Fibroblast of lung (primary cell): ENCODE measurements around the gene CLTCL1. TPM values are rescaled to one million over a fixed set of nuclear protein-coding genes. Genes with fewer than 3 reads are reported as not detected.
A peak's percentile ranks its signal among the peaks of the same experiment; 100 is the strongest.

Experiments
- DNase-seq, 2 donors: peaks; one replicate each; pipeline versions ENCODE4 v3.0.0 to v3.0.0-alpha.2; 2010; ENCODE audit warnings: low read depth in 2 of 2
- H2AFZ ChIP-seq: 2 replicates; pipeline ENCODE4 v1.5.1; 2012; ENCODE audit warnings: low read length, control low read depth, inconsistent platforms
- H3K27ac ChIP-seq: 2 replicates; pipeline ENCODE4 v1.5.1; 2011; ENCODE audit warnings: low read length, control low read depth; ENCODE audit not compliant: insufficient read depth
- H3K27me3 ChIP-seq: 2 replicates; pipeline ENCODE4 v1.5.1; 2011; ENCODE audit warnings: mild to moderate bottlenecking, low read length; ENCODE audit not compliant: control insufficient read depth, insufficient read depth
- H3K36me3 ChIP-seq: 2 replicates; pipeline ENCODE4 v1.5.1; 2011; ENCODE audit warnings: low read length; ENCODE audit not compliant: control insufficient read depth, insufficient read depth
- H3K4me1 ChIP-seq: 2 replicates; pipeline ENCODE4 v1.5.1; 2011; ENCODE audit warnings: low read length; ENCODE audit not compliant: control insufficient read depth, insufficient read depth; ENCODE audit errors: extremely low read depth
- H3K4me2 ChIP-seq: 2 replicates; pipeline ENCODE4 v1.5.1; 2011; ENCODE audit warnings: low read length, control low read depth; ENCODE audit not compliant: insufficient read depth; ENCODE audit errors: extremely low read depth
- H3K4me3 ChIP-seq, 4 experiments: fragments of 200-600 bp in 1 of 4; sonication (generic) in 1 of 4; replicated peaks in 1 of 4; 2 replicates each; pipeline ENCODE4 v1.5.1; 2011 to 2016; ENCODE audit warnings: low read length in 4 of 4, low read depth in 3 of 4, mild to moderate bottlenecking in 3 of 4, control low read depth in 2 of 4, inconsistent platforms in 1 of 4, mixed read lengths in 1 of 4; ENCODE audit not compliant: insufficient read depth in 1 of 4; ENCODE audit errors: control extremely low read depth in 1 of 4
- H3K79me2 ChIP-seq: 2 replicates; pipeline ENCODE4 v1.5.1; 2012; ENCODE audit warnings: mild to moderate bottlenecking, low read length, inconsistent platforms; ENCODE audit not compliant: control insufficient read depth, insufficient read depth
- H3K9ac ChIP-seq: 2 replicates; pipeline ENCODE4 v1.5.1; 2011; ENCODE audit warnings: mild to moderate bottlenecking, low read length, control low read depth; ENCODE audit not compliant: insufficient read depth
- H3K9me3 ChIP-seq: 2 replicates; pipeline ENCODE4 v1.5.1; 2012; ENCODE audit warnings: low read depth, low read length; ENCODE audit not compliant: control insufficient read depth, insufficient read depth
- H4K20me1 ChIP-seq: 2 replicates; pipeline ENCODE4 v1.5.1; 2011; ENCODE audit warnings: low read length; ENCODE audit not compliant: control insufficient read depth, insufficient read depth; ENCODE audit errors: extremely low read depth
- EZH2 ChIP-seq: IDR thresholded peaks from 2 replicates; pipeline ENCODE4 v1.5.1; 2012; ENCODE audit warnings: low read length, control low read depth, mild to moderate bottlenecking; ENCODE audit errors: missing control alignments
- polyA plus RNA-seq, 2 donors: library from polyadenylated mRNA; depleted of rRNA in 1 of 2; stranded (reverse) in 1 of 2; unstranded in 1 of 2; fragments of >200 nt; gene quantifications; 2 replicates each; pipeline ENCODE4 v1.2.1, GENCODE V29; 2011 to 2012; ENCODE audit warnings: missing spikeins in 1 of 2
- total RNA-seq: library from RNA; depleted of rRNA; stranded (reverse); fragments of >200 nt; gene quantifications from 2 replicates; pipeline ENCODE4 v1.2.1, GENCODE V29; 2014
- TF ChIP-seq, protein P1 (sequence below), 2 donors: IDR thresholded peaks in 1 of 2; conservative IDR thresholded peaks in 1 of 2; 1 replicate in 1 of 2; 2 replicates in 1 of 2; pipeline ENCODE4 v1.5.1; 2011 to 2012; ENCODE audit warnings: low read length in 2 of 2, control low read depth in 1 of 2, inconsistent platforms in 1 of 2, low read depth in 1 of 2, mild to moderate bottlenecking in 1 of 2

Gene CLTCL1
- total and polyA plus RNA-seq, 2 donors (not counting 1 experiment from before 2014, with no cell fraction given): 6.5 to 13.4 TPM

DNA sequence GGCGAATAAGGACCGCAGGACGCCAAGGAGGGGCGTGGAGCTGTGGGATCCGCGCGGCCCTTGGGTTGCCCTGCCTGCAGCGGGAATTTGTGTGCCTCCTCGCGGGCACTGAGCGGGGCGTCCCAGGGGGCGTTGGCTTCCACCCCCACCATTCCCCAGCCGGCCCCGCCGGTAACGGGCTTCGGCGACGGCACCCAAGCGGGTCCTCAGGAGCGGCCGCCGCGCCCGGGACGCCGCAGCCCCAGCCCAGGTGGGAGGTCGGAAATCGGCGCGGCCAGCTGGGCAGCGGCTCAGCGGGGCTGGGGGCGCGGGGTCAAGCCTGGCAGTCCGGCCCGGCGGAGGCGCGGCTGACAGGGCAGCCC, 320 bp downstream of the CLTCL1 start:
- Histone ChIP-seq H3K27ac (peak overlapping the region; percentile 46), H3K9me3 (no peaks in the 10 kb centered on the region), H2AFZ (peak overlapping the region; percentile 63), H3K4me3 (peak overlapping the region; percentile 65 to 72 (median 70)), H3K4me2 (peak overlapping the region; percentile 97), H3K79me2 (no peaks in the 10 kb centered on the region), H3K27me3 (no peaks in the 10 kb centered on the region), H3K9ac (peak overlapping the region; percentile 65), H3K4me1 (peaks cover 18% of the 10 kb centered on the region), H3K36me3 (no peaks in the 10 kb centered on the region), H4K20me1 (no peaks in the 10 kb centered on the region)
- DNase-seq: no peak
- no peak for TF ChIP-seq EZH2

DNA sequence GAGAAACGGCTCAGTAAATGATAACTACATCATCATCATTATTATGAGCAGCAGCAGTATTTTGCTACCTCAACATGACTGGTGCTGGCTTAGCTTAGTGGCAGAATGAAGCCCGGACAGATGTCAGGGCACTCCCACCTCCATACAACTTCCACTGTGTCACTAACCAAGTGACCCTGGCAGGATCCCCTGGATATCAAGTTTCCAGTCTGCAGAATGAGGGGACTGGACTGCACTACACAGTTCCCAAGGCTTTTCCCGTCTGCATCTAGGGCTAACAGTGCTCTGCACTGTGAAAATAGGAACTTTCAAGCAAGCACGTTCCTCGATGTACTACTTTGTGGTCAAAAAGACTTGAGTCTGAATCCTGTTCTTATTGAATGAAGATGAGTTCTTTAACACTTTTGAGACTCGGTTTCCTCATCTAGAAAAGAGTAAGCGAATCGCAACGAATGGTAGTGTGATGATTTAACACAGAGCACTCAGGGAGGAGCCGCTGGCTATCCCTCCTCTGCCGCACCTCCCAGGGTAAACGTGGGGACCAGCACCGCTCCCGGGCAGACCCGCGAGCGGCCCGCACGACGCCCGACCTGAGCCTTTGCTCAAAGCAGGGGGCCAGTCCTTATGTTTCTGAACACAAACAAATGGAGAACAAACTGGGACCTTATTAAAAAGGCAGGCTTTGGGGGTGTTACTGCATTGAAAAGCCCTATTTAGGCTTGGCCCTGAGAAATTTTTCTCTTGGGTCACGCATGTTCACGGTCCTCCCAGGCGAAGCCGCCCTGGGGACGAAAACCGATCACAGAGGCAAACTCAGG, 910 bp downstream of the CLTCL1 start:
- Histone ChIP-seq H3K4me2 (peak overlapping the region; percentile 97), H4K20me1 (no peaks in the 10 kb centered on the region), H2AFZ (peak overlapping the region; percentile 63), H3K9me3 (no peaks in the 10 kb centered on the region), H3K27me3 (no peaks in the 10 kb centered on the region), H3K4me1 (peaks cover 22% of the 10 kb centered on the region), H3K4me3 (peak overlapping the region; percentile 65 to 72 (median 70)), H3K36me3 (no peaks in the 10 kb centered on the region), H3K79me2 (no peaks in the 10 kb centered on the region), H3K9ac (peak overlapping the region; percentile 65), H3K27ac (peak overlapping the region; percentile 46)
- TF ChIP-seq EZH2: no peak
- TF ChIP-seq, protein P1, sequence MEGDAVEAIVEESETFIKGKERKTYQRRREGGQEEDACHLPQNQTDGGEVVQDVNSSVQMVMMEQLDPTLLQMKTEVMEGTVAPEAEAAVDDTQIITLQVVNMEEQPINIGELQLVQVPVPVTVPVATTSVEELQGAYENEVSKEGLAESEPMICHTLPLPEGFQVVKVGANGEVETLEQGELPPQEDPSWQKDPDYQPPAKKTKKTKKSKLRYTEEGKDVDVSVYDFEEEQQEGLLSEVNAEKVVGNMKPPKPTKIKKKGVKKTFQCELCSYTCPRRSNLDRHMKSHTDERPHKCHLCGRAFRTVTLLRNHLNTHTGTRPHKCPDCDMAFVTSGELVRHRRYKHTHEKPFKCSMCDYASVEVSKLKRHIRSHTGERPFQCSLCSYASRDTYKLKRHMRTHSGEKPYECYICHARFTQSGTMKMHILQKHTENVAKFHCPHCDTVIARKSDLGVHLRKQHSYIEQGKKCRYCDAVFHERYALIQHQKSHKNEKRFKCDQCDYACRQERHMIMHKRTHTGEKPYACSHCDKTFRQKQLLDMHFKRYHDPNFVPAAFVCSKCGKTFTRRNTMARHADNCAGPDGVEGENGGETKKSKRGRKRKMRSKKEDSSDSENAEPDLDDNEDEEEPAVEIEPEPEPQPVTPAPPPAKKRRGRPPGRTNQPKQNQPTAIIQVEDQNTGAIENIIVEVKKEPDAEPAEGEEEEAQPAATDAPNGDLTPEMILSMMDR (conservative IDR thresholded peaks at IDR 0.05 in 1 of 2, IDR thresholded peaks at IDR 0.05 in 1 of 2; ENCODE audit: low read depth in 1 of 2, low read length in 2 of 2): no peak
- no peak for DNase-seq

DNA sequence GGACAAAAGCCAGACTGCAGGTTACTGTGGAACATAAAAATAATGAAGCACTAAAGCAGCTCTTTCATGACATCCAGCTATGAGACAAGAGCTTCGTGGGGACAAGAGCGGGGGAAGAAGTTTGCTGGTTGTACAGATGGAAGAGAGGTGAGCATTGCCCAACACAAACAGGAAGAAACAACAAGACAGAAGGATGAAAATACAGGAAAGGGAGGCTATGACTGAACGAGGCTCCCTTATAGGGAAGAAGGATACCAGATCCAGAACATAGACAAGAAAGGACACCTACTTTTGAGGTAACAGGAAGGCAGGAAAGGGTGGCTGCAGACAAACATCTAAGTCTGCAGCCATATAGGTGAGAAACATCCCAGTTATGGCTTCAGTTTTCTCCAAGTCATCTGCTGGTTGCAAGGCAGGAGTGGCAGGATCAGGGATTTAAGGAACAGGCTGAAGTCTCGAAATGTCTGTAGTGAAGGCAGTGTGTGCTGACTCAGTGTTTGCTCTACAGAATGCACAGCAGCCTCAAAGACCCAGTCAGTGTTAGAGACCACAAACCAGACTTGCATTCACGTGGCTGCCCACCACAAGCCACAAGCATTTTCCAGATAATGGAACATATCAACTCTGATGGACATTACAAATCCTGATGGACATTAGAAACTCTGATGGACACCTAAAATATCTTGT, 1.9 kb downstream of the CLTCL1 start:
- no peaks in the 10 kb centered on the region for H4K20me1 ChIP-seq
- no peaks in the 10 kb centered on the region for H3K36me3 ChIP-seq
- TF ChIP-seq, protein P1 (conservative IDR thresholded peaks at IDR 0.05 in 1 of 2, IDR thresholded peaks at IDR 0.05 in 1 of 2; ENCODE audit: low read depth in 1 of 2, low read length in 2 of 2): no peak
- no peak for TF ChIP-seq EZH2
- no peak overlapping the region for H3K9ac ChIP-seq
- H3K4me2 ChIP-seq: peak overlapping the region; percentile 17
- no peaks in the 10 kb centered on the region for H3K27me3 ChIP-seq
- H2AFZ ChIP-seq: no peak overlapping the region
- H3K79me2 ChIP-seq: no peaks in the 10 kb centered on the region
- H3K27ac ChIP-seq: no peak overlapping the region
- no peaks in the 10 kb centered on the region for H3K9me3 ChIP-seq
- peak; percentile 49 to 95 for DNase-seq
- H3K4me3 ChIP-seq: peak overlapping the region in 1 of 4 experiments; percentile 8
- H3K4me1 ChIP-seq: peaks cover 27% of the 10 kb centered on the region
